ENCODE data around the gene PDE10A. TPM values are rescaled to one million over a fixed set of nuclear protein-coding genes. Genes with fewer than 3 reads are reported as not detected.

The PDE10A gene
- total RNA-seq, 6 donors from 2014 or later: 0.89 to 4.9 (median 1.4) TPM

DNA sequence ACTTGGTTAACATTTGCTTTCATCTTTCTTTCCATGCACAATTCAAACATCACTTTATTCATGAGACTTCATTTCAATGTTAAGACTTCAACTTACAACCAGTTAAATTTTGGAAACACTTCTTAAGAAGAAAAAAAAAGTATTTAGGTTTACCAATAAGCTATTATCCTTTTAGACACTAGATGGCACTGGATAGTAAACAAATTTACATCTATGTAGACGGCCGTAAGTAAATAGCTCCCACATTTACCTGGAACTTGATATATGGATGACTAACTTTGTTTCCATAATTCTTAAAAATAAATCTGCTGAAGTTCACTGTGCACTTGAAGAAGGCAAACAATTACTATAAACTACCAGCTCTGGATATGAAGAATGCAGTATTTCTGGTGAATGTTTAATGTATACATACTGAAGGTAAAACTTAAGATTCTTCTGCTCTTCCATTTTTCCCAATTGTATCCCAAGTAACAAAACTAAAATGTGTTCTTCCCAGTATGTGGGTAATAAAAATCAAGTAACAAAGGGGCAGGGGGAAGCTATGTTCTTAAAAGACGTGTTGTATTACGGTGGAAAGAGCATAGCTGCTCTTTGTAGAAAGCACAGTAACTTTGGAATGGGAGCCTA is 223.0 kb downstream of the PDE10A start:
- no peak overlapping the region for H3K27ac ChIP-seq
- no peaks in the 10 kb centered on the region for H3K36me3 ChIP-seq
- TF ChIP-seq, protein P1, sequence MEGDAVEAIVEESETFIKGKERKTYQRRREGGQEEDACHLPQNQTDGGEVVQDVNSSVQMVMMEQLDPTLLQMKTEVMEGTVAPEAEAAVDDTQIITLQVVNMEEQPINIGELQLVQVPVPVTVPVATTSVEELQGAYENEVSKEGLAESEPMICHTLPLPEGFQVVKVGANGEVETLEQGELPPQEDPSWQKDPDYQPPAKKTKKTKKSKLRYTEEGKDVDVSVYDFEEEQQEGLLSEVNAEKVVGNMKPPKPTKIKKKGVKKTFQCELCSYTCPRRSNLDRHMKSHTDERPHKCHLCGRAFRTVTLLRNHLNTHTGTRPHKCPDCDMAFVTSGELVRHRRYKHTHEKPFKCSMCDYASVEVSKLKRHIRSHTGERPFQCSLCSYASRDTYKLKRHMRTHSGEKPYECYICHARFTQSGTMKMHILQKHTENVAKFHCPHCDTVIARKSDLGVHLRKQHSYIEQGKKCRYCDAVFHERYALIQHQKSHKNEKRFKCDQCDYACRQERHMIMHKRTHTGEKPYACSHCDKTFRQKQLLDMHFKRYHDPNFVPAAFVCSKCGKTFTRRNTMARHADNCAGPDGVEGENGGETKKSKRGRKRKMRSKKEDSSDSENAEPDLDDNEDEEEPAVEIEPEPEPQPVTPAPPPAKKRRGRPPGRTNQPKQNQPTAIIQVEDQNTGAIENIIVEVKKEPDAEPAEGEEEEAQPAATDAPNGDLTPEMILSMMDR (IDR thresholded peaks at IDR 0.05): peak in 3 of 6 experiments; percentile 19 to 41 (median 33)
- no peak for TF ChIP-seq POLR2A (IDR thresholded peaks at IDR 0.05)
- H3K4me1 ChIP-seq: no peaks in the 10 kb centered on the region
- H3K27me3 ChIP-seq: no peaks in the 10 kb centered on the region
- DNase-seq (no peak), ATAC-seq (ENCODE audit: low FRiP score in 2 of 2) (peak in 1 of 2 donors; percentile 59)
- H3K9me3 ChIP-seq: no peaks in the 10 kb centered on the region
- H3K4me3 ChIP-seq: no peak overlapping the region
- 42 to 45% methylated on average over 4 of the region's 4 CpGs for WGBS, 2 donors

DNA sequence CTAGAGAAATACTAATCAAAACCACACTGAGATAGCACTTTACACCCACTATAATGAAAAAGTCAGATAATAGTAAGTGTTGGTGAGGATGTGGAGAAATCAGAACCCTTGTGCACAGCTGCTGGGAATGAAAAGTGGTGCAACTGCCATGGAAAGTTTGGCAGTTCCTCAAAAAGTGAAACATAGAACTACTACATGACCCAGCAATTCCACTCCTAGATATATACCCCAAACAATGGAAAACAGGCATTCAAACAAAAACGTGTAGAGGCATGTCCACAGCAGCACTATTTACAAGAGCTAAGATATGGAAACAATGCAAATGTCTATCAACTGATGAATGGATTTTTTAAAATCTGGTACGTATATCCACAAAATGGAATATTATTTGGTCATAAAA is 236.1 kb downstream of the PDE10A start:
- Histone ChIP-seq H3K36me3 (no peaks in the 10 kb centered on the region), H3K27me3 (no peaks in the 10 kb centered on the region), H3K4me3 (no peak overlapping the region), H3K27ac (no peak overlapping the region), H3K4me1 (no peaks in the 10 kb centered on the region), H3K9me3 (no peaks in the 10 kb centered on the region)
- DNase-seq: no peak
- ATAC-seq (ENCODE audit: low FRiP score in 2 of 2): no peak
- 86 to 89% methylated on average over 2 of the region's 2 CpGs for WGBS, 2 donors
- TF ChIP-seq POLR2AphosphoS5 (IDR thresholded peaks at IDR 0.05): no peak
- TF ChIP-seq EP300 (IDR thresholded peaks at IDR 0.05): no peak
- TF ChIP-seq, protein P1 (IDR thresholded peaks at IDR 0.05): no peak
- TF ChIP-seq POLR2A (IDR thresholded peaks at IDR 0.05): no peak

DNA sequence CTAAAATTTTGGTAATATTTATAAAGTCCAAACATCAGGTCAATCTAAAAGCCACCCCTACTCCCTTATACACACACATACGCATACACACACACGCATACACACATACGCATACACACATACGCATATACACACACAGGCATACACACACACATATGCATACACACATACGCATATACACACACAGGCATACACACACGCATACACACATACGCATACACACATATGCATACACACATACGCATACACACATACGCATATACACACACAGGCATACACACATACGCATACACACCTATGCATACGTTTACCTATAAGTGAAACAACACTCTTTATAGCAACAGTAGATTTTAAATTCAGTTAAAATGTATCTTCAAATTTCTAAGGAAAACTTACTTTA is 240.8 kb downstream of the PDE10A start:
- WGBS, 2 donors: 95 to 97% methylated on average over 11 of the region's 11 CpGs

DNA sequence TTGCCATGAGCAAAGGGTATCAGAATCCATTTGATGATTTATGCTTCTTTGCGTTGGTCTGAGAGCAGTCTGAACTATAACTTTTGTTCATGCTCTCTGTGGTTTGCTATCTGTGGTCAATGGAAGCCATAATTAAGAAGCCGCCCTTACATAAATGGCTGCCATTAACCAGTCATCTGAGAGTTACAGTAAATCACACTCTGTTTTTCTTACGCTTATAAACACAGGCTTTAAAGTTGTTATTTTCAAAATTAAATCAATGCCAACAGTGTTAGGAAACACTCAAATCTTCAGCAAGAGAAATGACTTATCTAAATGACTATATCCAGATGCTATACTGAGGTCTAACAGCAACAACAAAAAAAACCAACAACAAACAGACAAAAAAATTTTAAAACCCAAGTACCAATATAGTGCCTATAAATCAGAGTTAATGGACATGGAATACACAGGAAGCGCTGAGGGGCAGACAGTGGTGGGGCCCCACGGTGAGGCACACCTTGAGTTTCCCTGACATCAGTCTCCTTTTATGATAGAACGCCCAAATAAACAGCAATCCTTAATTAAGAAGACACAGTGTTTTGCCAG is 245.7 kb downstream of the PDE10A start:
- H3K9me3 ChIP-seq: no peaks in the 10 kb centered on the region
- H3K4me1 ChIP-seq: no peaks in the 10 kb centered on the region
- DNase-seq: peak in 1 of 2 donors; percentile 17
- no peak overlapping the region for H3K4me3 ChIP-seq
- H3K27me3 ChIP-seq: no peaks in the 10 kb centered on the region
- no peak overlapping the region for H3K27ac ChIP-seq
- no peaks in the 10 kb centered on the region for H3K36me3 ChIP-seq
- no peak for TF ChIP-seq EP300 (IDR thresholded peaks at IDR 0.05)
- TF ChIP-seq POLR2A (IDR thresholded peaks at IDR 0.05): no peak
- TF ChIP-seq POLR2AphosphoS5 (IDR thresholded peaks at IDR 0.05): no peak
- TF ChIP-seq, protein P1 (IDR thresholded peaks at IDR 0.05): no peak
- 84 to 94% methylated on average over 6 of the region's 6 CpGs for WGBS, 2 donors
- no peak for ATAC-seq (ENCODE audit: low FRiP score in 2 of 2)

More for the DNA sequence above, 240.8 kb downstream of the PDE10A start:
- Histone ChIP-seq H3K27ac (no peak overlapping the region), H3K4me3 (no peak overlapping the region), H3K27me3 (no peaks in the 10 kb centered on the region), H3K9me3 (no peaks in the 10 kb centered on the region), H3K36me3 (no peaks in the 10 kb centered on the region), H3K4me1 (no peaks in the 10 kb centered on the region)
- DNase-seq (no peak), ATAC-seq (ENCODE audit: low FRiP score in 2 of 2) (no peak)
- TF ChIP-seq POLR2A (IDR thresholded peaks at IDR 0.05) (no peak), POLR2AphosphoS5 (IDR thresholded peaks at IDR 0.05) (no peak), EP300 (IDR thresholded peaks at IDR 0.05) (no peak)
- TF ChIP-seq, protein P1 (IDR thresholded peaks at IDR 0.05): no peak

DNA sequence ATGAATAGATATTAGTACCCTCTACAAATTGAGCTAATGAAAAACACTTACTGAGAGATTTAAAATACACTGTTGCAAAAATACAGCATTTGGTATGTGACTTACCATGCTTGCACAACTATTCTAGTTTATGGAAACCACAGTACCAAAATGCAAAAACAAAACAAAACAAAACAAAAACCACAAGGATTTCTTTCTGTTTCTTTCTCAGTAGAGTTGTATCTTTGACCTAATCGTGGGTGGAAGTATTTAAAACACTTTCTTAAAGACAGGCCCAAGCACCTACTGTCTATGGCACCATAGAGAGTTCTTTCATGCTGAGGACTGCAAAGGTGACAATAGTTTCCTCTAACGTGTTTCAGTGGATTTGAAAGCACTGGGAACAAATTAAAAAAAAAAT is 258.3 kb downstream of the PDE10A start:
- no peak overlapping the region for H3K27ac ChIP-seq
- H3K4me1 ChIP-seq: no peaks in the 10 kb centered on the region
- WGBS, 2 donors: 36 to 63% methylated on average over 2 of the region's 2 CpGs
- DNase-seq (no peak), ATAC-seq (ENCODE audit: low FRiP score in 2 of 2) (no peak)
- TF ChIP-seq POLR2A (IDR thresholded peaks at IDR 0.05) (no peak), EP300 (IDR thresholded peaks at IDR 0.05) (no peak), POLR2AphosphoS5 (IDR thresholded peaks at IDR 0.05) (no peak)
- TF ChIP-seq, protein P1 (IDR thresholded peaks at IDR 0.05): no peak
- H3K4me3 ChIP-seq: no peak overlapping the region
- no peaks in the 10 kb centered on the region for H3K27me3 ChIP-seq
- no peaks in the 10 kb centered on the region for H3K36me3 ChIP-seq
- no peaks in the 10 kb centered on the region for H3K9me3 ChIP-seq
